Thymus (tissue), 14 donors: ENCODE data around the gene PITX2. TPM values are rescaled to one million over a fixed set of nuclear protein-coding genes. Genes with fewer than 3 reads are reported as not detected.
A peak's percentile ranks its signal among the peaks of the same experiment; 100 is the strongest.

ENCODE experiments used
- DNase-seq, 9 donors: peaks; one replicate each; pipeline ENCODE4 v3.0.0-alpha.2; 2013; ENCODE audit warnings: low spot score in 9 of 9, low read depth in 6 of 9, missing footprints in 1 of 9
- H3K27ac ChIP-seq, 2 donors: one replicate each; pipeline ENCODE4 v1.5.1; 2013; ENCODE audit warnings: control low read depth in 1 of 2, low read depth in 1 of 2, low read length in 1 of 2, mild to moderate bottlenecking in 1 of 2, moderate library complexity in 1 of 2
- H3K27me3 ChIP-seq, 2 donors: one replicate each; pipeline ENCODE4 v1.5.1; 2013; ENCODE audit warnings: low read length in 1 of 2; ENCODE audit not compliant: control insufficient read depth in 2 of 2, insufficient read depth in 1 of 2
- H3K36me3 ChIP-seq, 2 donors: one replicate each; pipeline ENCODE4 v1.5.1; 2013; ENCODE audit warnings: low read length in 1 of 2, mild to moderate bottlenecking in 1 of 2, moderate library complexity in 1 of 2; ENCODE audit not compliant: control insufficient read depth in 2 of 2, insufficient read depth in 2 of 2
- H3K4me1 ChIP-seq, 2 donors: one replicate each; pipeline ENCODE4 v1.5.1; 2013; ENCODE audit warnings: low read length in 2 of 2; ENCODE audit not compliant: control insufficient read depth in 2 of 2, insufficient read depth in 2 of 2
- H3K4me3 ChIP-seq, 2 donors: one replicate each; pipeline ENCODE4 v1.5.1; 2013; ENCODE audit warnings: low read length in 2 of 2, control low read depth in 1 of 2, mild to moderate bottlenecking in 1 of 2
- H3K9me3 ChIP-seq, 2 donors: one replicate each; pipeline ENCODE4 v1.5.1; 2013; ENCODE audit warnings: low read length in 1 of 2, mild to moderate bottlenecking in 1 of 2; ENCODE audit not compliant: control insufficient read depth in 2 of 2, insufficient read depth in 1 of 2
- WGBS: extraction: QIAGEN DNeasy Blood & Tissue Kit; methylation state at CpG from one replicate; pipeline ENCODE4 v1.1.7; 2013; 5-methylcytosine and 5-hydroxymethylcytosine counted together
- long read RNA-seq, 10 donors: transcript quantifications; one replicate each; lab custom pipeline, GENCODE V29; 2026
- polyA plus RNA-seq: library from polyadenylated mRNA; stranded (reverse); fragments of 200-250 nt; gene quantifications from one replicate; pipeline ENCODE4 v1.2.3, GENCODE V29; 2013
- total RNA-seq: library from RNA; stranded (reverse); fragments of 120-200 nt; gene quantifications from one replicate; pipeline ENCODE4 v1.2.4, GENCODE V29; 2013
- donor health status: healthy.

PITX2 gene
- total RNA-seq (0.33 TPM), polyA plus RNA-seq (0.39 TPM)
- long read RNA-seq, donor 1 = 0 reads
- long read RNA-seq, donor 2 = 0 reads
- long read RNA-seq, donor 3 = 0 reads
- long read RNA-seq, donor 4 = 0 reads
- long read RNA-seq, donor 5 = 0 reads
- long read RNA-seq, donor 6 = 0 reads
- long read RNA-seq, donor 7, partial matches to known transcripts = 0 of 1 reads
- long read RNA-seq, donor 7, other reads (novel, unspliced or antisense) = 0 of 1 reads
- long read RNA-seq, donor 8 = 0 reads
- long read RNA-seq, donor 9 = 0 reads
- long read RNA-seq, donor 10 = 0 reads

DNA sequence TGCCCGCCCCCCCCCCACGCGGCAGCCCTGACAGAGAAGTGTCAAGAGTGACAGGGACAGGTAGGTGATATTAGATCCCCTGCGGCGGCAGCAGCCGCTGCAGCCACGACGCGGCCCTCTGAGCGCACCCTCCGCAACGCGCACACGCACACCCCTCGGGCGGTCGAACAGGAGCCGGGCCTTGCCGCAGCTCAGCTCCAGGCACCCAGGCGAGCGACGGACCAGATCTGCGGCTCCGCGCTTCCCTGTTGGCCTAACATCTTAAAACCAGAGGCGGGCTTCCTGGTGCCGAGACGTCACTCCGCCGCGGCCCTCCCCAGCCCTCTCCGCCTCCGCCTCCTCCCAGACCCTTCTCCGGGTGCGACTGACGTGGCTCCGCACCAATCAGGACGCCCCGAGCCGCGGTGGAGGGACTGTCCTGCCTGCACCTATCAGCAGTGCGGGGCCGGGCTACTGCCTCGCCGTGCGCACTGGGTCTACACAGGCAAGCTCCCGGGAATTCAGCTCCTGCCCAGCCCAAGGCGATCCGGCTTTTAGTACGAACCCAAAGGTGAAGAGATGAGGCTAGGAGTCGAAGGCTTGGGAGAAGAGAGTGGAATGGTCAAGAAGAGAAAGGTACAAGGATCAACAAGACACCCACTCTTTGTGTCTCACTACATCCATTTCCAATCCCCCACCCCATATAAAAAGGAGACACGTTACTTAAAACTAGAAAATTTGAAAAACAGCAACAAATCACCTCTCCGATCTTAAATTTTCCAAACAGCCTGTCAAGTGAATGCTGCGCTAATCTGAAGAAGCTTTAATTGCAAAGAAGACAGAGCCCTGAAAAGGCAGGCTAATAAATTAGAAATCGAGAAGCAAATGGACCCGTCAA lies at the start of gene PITX2:
Gene PITX2 (minus strand): TSS at position 237 of the 877 bp plus-strand sequence. CDS start 617 bp downstream, outside the sequence.
- no peak within 1 kb of the TSS for H3K27ac ChIP-seq
- DNase-seq = peak in 8 of 9 donors; percentile 25 to 84 (median 60)
- peak within 1 kb of the TSS; percentile 40 to 54 for H3K4me3 ChIP-seq
- peaks cover 10 to 25% of the 10 kb centered on the region in 2 donors for H3K4me1 ChIP-seq
- H3K27me3 ChIP-seq = peaks cover 93 to 100% of the 10 kb centered on the region in 2 donors
- peaks cover 4 to 27% of the 10 kb centered on the region in 2 donors for H3K9me3 ChIP-seq
- H3K36me3 ChIP-seq = no peaks in the 10 kb centered on the region
- 4% methylated on average over 56 of the region's 56 CpGs for WGBS

DNA sequence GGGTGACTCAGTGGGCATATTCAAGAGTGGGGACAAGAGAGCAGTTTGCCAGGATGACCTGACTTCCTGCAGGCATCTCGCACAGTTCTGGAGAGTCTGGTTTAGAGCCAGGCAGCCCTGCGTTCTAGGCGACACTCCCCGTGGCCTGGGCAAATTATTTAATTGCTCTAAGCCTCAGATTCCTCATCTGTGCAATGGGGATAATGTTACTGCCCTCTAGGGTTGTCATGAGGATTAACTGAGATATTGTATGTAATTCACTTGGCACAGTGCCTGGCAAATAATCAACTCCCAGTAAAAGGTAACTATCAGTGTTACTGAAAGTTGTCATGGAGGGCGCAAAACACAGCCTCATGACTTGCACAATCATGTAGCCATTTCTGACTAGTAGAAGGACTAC lies 48.8 kb upstream of the PITX2 start:
- H3K4me3 ChIP-seq = no peak overlapping the region
- no peaks in the 10 kb centered on the region for H3K4me1 ChIP-seq
- H3K27me3 ChIP-seq = no peaks in the 10 kb centered on the region
- no peaks in the 10 kb centered on the region for H3K9me3 ChIP-seq
- H3K36me3 ChIP-seq = no peaks in the 10 kb centered on the region
- DNase-seq = no peak
- 93% methylated on average over 5 of the region's 5 CpGs for WGBS
- H3K27ac ChIP-seq = no peak overlapping the region

DNA sequence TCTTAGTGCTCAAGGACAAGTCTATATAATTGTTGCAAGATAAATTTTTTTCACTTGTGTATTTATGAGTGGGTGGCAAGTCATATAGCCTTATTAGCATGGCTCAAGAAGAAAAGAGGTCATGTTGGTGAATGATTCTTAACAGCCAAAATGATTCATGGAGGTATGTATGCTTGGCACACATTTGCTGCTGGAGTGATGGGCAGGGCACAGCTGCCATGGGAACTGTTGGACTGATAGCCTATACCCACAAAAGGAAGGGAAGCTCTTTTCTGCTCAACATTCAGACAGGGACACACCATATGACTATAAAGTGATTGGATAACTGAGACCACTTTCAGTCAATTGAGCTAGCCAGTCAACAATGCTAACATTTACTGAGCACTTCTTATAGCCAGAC lies 46.8 kb upstream of the PITX2 start:
- no peaks in the 10 kb centered on the region for H3K27me3 ChIP-seq
- H3K9me3 ChIP-seq = no peaks in the 10 kb centered on the region
- H3K4me3 ChIP-seq = no peak overlapping the region
- no peak overlapping the region for H3K27ac ChIP-seq
- H3K4me1 ChIP-seq = no peaks in the 10 kb centered on the region
- no peaks in the 10 kb centered on the region for H3K36me3 ChIP-seq
- DNase-seq = no peak

DNA sequence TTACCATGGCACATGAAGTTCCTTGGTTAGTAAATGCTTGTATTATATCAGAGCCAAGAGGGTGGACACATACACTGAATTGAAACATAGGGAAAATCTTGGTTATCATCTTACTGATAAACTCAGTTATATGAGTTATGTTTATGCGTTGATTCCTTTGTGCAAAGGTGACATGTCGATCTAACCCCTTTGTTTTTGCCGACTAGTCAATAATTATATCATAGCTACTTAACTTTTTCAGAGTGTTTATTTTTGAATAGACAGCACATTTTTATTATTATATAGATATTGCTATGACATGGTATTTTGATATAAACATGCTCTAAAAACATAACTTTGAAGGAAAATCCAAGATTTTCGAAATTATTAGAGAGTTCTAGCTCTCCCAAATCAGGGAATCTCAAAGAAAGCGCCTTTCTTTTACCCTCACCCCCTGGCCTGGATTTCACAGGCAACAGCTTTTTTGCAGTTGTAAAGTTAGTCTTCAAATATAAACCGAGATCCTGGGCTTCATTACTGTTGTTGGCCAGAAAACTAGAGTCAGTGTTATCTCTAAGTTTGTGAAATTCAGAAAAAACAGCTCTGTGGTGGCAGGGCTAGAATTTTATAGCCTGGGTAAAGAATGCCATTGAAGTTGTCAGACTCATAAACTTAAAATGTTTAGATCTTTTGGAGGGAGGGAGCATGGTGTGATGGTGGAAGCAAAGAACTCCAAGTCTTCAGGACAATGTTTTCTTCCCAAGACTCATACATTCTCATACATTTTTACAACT lies 45.8 kb upstream of the PITX2 start:
- DNase-seq = no peak
- no peaks in the 10 kb centered on the region for H3K9me3 ChIP-seq
- 59% methylated on average over 6 of the region's 6 CpGs for WGBS
- H3K27ac ChIP-seq = no peak overlapping the region
- H3K4me1 ChIP-seq = no peaks in the 10 kb centered on the region
- H3K27me3 ChIP-seq = no peaks in the 10 kb centered on the region
- no peak overlapping the region for H3K4me3 ChIP-seq
- no peaks in the 10 kb centered on the region for H3K36me3 ChIP-seq

DNA sequence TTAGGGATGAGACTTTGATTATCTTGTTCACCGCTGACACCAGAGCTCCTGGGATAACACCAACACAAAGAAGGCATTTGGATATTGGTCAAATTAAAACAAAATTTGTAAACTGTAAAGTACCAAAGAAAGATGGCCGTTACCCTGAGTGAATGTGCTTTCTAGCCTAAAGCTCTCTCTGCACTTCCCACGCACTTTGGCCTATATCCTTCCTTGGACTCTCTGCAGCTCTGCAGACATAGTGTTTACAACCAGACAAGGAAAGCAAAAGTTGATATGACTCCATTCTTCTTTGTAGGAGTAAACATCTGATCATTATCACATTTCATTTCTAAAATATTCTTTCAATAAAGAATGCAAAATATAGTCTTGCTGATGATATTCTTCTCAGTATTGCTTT lies 44.8 kb upstream of the PITX2 start:
- 92% methylated on average over 3 of the region's 3 CpGs for WGBS

GRCh38 chr4:110666030-110666429 lies 43.2 kb upstream of the PITX2 start:
- Histone ChIP-seq H3K36me3 (no peaks in the 10 kb centered on the region), H3K9me3 (no peaks in the 10 kb centered on the region), H3K27ac (no peak overlapping the region), H3K27me3 (no peaks in the 10 kb centered on the region), H3K4me3 (no peak overlapping the region), H3K4me1 (no peaks in the 10 kb centered on the region)
- DNase-seq = no peak
- WGBS = 92% methylated on average over 3 of the region's 3 CpGs

More for the DNA sequence above, 44.8 kb upstream of the PITX2 start:
- H3K27me3 ChIP-seq = no peaks in the 10 kb centered on the region
- no peaks in the 10 kb centered on the region for H3K36me3 ChIP-seq
- no peak overlapping the region for H3K27ac ChIP-seq
- no peak for DNase-seq
- H3K9me3 ChIP-seq = no peaks in the 10 kb centered on the region
- H3K4me1 ChIP-seq = no peaks in the 10 kb centered on the region
- no peak overlapping the region for H3K4me3 ChIP-seq

DNA sequence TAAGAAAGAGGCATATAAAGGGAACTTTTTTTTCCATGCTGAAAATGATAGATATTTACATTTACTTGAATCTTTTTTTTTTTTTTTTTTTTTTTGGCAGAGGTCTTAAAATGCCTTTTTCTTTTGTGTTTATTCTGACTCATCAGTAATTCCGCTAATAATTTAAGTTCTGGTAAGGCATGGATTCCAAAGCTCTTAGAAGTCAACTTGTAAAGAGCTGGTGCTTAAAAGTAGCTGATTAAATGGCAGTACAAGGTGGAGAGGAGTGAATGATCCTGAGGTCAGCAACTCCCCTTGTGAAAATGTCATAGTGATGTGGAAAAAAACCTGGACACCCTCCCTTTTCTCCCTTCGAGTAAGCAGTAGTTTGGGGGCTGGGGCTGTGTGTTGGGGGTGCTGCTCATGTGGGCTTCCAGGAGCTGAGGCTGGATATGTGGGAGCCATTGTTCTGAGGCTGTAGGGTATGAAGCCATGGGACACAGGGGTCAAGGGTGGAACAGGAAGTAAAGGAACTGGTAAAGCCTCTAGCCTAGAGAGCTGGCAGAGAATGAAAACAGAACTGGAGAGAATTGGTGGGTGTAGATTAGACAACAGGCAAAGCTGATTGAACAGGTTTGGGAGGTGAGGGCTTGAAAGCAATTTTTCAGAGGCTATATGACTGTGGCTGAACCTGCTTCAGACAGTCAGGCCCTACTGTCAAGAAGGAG lies 41.0 kb upstream of the PITX2 start:
- Histone ChIP-seq H3K27me3 (no peaks in the 10 kb centered on the region), H3K36me3 (no peaks in the 10 kb centered on the region), H3K4me3 (no peak overlapping the region), H3K4me1 (no peaks in the 10 kb centered on the region), H3K9me3 (no peaks in the 10 kb centered on the region), H3K27ac (no peak overlapping the region)
- 96% methylated on average over 2 of the region's 2 CpGs for WGBS
- no peak for DNase-seq

DNA sequence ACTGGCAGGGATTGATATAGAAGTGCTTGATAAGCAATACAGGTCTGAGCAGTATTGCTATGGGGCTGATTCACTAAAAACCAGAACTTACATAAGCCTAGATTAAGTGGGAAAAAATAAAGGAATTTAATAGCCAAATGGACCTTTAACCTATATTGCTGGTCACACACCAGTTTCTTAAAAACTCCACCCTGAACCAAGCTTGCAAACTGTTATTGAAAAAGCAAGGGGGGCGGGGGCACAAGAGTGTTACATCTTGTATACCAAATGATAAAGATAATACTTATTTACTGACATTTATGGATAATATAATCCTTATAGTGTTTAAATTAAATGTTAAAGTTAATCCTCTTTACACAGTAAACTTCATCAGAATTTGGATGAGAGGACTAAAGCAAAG lies 40.3 kb upstream of the PITX2 start:
- Histone ChIP-seq H3K27me3 (no peaks in the 10 kb centered on the region), H3K4me3 (no peak overlapping the region), H3K36me3 (no peaks in the 10 kb centered on the region), H3K27ac (no peak overlapping the region), H3K4me1 (no peaks in the 10 kb centered on the region), H3K9me3 (no peaks in the 10 kb centered on the region)
- WGBS = 88% methylated on average over 1 of the region's 1 CpG
- DNase-seq = no peak
